ENCODE data around the gene KIT.

Gene KIT

DNA sequence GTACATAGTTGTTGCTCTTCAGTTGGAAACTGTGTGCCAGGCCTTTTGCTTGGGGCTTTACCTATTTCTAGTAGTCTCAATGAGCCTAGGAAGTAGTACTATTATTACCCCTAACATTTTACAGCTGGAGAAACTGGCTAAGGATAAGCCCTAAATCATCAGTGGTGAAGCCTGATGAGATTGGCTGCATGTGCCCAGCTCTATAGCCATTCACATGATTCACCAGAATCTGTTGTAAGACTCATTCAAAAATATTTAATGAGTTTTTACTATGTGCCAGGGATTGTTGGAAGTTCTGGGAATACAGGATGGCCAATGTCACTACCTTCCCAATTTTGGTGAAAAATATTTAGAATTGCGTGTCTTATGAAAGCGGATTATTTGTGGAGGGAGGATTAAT, 2.8 kb downstream of the KIT start:
- no peak for DNase-seq (ENCODE audit: low read depth)

DNA sequence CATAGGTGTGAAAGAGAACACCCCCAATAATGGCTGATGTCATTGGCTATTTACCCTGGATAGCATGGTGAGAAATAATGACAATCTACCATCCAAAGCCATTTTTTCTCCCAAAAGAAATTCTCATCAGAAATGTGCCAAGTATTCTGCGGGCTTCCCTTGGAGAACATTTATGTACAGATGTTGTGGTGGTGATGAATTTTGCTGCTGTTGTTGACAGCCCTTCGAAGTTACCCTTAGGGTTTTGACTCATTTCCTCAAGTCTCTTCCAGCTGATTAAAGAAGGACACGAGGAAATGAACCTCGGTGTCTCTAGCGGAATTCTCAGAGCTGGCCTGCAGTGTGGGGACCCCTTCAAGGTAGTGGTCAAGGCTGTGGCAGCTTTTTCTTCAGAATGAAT, 3.4 kb downstream of the KIT start:
- DNase-seq (ENCODE audit: low read depth), result no peak

DNA sequence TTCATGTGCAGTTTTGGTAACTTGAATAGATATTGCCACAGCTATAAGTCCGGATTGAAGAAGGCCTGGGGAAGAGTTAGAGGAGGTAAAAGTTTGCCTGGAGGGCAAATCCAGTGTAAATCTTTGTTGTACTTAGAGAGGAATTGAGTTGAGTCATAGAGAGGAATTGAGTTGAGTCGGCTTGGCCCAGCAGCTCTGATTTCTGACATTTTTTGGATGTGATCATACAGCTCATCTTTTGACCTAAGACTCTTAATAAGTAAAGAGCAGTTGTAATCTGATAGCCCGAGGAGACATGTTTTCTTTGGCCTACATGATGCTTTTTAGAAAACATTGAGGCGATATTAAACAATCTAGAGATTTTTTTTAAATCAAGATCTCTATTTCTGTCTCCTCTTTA, 3.9 kb downstream of the KIT start:
- no peak for DNase-seq (ENCODE audit: low read depth)

DNA sequence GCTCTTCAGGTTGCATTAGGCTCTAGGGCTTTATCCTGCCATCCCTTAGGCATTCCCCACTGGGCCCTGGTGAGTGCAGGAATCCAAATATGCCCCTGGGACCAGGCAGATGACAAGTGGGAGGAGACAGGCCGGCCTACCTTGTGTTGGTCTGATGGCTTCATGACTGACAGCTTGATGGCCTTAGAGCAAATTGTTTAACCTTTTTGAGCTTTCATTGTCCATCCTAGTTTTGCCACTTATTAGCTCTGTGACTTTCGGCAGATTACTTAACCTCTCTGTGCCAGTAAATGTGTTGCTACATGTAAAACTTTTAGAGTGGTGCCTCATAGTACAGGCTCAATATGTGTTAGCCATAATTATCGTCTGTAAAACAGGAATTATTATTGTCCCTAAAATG, 4.4 kb downstream of the KIT start:
- no peak for DNase-seq (ENCODE audit: low read depth)

DNA sequence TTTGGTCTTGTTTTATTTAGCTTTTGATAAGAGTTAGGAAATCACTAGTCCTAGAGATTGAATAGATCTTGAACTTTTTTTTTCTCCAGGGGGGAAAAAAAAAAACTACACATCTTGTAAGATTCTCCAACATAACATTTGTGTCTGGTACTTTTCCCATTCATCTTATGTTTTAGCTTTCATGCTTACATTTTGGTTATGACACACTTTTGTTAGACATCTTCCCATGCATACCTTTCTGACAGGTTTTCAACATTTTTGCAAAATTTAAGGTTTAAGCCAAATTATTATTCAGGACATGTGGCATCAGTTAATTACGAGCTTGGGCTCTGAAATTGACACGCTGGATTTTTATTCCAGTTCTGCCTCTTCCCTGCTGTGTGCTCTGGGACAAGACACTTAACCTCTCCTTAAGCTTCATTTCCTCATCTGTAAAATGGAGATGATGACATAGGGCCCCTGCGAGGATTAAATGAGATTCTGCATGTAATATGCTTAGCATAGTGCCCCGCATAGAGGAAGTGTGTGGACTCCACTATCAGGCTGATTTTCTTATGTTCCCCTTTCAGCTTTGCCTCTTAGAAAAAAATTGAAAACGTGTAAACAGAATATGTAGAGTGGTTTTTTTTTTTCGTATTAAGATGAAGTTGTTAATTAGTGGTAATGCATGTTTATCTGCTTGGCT, 5.3 kb downstream of the KIT start:
- DNase-seq (ENCODE audit: low read depth), result no peak

DNA sequence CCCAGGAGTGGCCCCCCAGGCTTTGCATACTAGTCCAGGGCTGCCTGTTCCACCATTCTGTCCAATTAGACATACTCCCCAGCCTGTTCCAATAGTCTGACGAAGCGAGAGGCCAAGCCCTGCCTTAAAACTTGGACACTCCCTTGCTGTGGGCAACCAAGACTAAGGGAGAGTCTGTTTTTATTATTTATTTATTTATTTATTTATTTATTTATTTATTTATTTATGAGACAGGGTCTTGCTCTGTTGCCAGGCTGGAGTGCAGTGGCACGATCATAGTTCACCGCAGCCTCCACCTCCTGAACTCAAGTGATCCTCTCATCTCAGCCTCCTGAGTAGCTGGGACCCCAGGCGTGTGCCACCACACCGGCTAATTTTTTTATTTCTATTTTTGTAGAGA, 6.6 kb downstream of the KIT start:
- DNase-seq (ENCODE audit: low read depth), result no peak

DNA sequence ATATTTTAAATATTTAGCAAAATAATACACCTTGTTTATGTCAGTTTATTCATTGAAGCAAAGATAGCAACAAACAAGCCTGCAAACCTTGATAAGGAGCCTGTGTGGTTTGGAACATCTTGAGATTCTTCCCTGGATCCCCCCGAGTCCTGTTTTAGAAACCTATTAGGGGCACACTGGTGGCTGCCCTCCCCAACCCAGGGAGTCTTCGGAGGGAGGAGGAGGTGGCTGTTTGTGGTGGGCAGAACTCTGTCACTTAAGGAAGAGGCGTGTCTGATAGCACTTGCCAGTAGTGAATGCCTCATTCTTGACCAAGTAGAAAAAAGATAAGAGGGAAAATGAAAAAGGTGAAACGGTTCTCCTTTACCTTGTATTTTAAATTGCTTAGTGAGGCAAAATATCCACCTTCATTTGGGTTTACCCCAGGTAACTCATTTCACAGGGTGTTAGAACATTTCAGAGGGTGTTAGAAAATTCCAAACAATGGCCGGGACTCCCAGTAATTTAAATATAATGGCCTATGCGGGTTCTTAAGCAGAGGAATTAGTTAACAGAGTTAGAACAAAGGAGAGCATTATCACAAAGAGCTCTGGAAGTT, 10.4 kb downstream of the KIT start:
- DNase-seq (ENCODE audit: low read depth), result no peak

DNA sequence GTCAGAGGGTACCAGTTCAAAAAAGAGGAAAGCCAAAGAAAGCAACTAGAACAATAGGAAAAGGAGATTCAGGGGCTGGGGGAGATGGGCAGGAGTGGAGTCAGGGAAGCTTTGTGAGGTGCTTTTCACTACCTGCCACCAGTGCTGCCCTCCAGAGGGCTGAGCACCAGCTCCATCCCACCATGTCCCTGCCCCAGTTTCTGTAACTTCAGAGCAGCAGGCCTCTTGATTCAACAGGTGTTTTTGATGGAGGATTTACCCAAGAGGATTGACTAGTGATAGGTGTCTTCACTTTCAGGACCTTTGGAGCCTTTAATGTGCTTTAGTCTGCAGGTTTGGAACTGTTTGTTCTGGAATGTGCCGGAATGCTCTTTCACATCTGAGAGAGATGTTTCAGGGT, 12.1 kb downstream of the KIT start:
- DNase-seq (ENCODE audit: low read depth), result no peak

DNA sequence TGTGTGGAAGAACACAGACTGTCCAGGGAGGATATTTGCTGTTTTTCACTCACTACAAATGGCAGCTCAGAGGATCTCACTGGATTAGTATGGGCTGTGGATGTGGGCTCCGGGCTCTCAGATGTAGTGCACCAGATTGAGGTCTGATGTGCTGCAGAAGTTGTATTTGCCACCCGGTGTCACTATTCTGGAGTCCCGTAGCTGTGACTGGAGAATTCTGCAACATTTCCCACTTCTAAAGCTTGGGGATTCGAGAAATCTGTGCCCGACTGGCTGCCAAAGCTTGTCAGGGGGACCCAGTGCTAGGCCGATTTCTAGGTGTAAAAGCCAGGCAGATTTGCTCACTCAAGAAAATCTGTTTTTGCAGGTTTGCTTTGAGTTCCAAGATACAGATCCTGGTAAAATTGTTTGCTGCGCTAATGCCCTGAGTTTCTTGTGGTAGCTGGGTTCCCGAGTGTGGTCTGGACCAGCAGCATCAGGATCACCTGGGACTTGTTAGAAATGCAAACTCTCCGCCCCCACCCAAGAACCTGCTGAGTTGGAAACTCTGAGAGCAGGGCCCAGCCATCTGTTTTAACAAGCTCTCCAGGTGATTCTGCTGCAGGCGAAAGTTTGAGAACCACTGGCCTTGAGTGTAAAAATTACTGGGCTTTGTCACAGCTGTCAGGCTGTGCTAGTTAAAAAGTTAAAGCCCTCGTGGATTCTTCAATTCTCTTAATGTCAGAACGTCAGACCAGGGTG, 18.1 kb downstream of the KIT start:
- no peak for DNase-seq (ENCODE audit: low read depth)

DNA sequence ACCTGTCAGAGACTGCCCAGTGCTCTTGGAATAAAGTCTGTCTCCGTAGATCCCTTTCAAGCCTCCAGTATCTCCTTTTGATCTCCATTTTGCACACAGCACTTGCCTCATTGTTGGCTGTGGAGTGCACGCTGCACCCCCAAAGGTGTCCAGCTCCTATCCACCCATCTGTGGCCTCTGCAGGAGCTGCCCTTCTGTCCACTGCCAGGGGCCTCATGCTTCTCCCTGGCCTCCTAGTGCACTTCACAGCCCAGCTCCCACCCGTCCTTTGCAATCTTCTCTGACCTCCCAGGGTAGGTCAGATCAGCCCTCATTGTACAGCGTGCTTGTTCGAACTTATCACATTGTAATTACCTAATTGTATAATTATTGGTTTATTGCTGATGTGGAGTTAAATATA, 18.9 kb downstream of the KIT start:
- no peak for DNase-seq (ENCODE audit: low read depth)

DNA sequence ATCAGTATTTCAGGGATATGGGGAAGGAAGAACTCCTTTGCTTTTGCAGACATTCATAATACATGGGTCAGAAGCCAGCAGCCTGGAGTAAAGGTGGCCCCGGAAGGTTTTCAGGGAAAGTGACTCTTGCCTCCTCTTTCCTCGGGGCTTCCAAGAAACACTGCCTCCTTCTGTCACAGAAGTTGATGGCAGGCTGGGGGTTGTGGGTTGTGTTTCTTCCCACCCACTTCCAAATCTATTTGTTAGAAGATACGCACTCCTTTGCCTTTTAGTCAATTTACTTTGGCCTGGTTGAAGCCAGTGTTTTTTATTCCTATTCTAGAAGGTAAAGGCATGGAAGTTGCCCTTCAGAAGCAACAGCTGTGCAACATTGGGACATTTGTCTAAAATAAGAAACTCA, 19.7 kb downstream of the KIT start:
- DNase-seq (ENCODE audit: low read depth), result no peak

DNA sequence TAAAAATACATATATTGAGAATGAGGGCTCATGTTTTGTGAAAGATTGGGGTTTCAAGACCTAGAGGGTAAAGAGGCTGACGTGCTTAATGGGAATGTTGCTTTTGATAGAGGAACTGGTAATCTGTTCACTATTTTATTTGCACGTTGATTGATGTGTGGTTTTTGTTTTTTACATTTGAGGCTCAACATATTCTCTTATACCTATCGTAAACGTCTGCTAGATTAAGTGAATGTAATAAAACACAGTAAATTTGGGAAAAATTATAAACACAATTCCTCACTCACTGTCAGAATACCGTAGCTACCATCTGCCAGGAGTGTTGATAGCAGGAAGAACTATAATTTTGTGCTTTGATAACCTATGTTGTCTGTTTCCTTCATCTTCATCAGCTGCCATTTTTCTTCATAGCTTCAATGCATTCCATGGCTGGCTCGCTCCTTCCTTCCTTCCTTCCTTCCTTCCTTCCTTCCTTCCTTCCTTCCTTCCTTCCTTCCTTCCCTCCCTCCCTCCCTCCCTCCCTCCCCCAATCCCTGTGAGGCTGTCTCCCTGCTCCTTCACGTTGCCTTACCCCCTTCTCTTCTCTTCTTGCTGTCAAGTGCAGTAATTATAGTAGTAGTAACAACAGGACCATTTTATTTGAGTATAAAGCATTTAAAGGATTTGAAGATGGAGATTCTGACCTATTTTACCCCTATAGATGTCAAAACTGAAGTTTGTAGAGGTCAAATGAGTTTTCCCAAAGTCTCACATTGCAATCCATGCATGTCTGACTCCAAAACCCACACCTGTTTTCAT, 20.3 kb downstream of the KIT start:
- no peak for DNase-seq (ENCODE audit: low read depth)

DNA sequence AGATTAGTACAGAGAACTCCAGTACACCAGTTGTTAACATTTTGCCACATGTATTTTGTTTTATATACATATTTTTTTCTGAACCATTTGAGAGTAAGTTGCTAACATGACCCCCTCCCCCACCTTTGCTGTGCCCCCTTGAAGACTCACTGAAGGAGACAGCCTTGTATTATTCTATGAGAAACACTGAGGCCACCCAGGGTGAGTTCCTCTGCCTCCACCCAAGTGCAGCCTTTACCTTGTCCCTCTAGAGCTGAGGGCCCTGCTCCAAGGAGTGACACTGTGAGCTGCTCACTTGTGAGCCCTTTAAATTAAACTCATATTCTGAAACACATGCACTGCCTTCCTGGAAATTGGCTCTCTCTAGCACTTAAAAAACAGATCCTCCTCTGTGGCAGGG, 21.1 kb downstream of the KIT start:
- no peak for DNase-seq (ENCODE audit: low read depth)

DNA sequence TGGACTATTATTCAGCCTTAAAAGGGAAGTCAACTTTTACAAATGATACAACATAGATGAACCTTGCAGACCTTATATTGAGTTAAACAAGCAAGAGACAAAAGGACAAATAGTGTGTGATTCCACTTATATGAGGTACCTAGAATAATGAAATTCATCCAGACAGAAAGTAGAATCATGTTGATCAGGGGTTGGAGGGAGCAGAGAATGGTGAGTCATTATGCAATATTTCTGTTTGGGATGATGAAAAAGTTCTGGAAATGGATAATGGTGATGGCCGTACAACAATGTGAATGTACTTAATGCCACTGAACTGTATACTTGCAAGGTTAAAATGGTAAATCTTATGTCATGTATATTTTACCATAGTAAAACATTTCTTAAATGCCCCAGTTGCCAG, 22.1 kb downstream of the KIT start:
- DNase-seq (ENCODE audit: low read depth), result no peak

DNA sequence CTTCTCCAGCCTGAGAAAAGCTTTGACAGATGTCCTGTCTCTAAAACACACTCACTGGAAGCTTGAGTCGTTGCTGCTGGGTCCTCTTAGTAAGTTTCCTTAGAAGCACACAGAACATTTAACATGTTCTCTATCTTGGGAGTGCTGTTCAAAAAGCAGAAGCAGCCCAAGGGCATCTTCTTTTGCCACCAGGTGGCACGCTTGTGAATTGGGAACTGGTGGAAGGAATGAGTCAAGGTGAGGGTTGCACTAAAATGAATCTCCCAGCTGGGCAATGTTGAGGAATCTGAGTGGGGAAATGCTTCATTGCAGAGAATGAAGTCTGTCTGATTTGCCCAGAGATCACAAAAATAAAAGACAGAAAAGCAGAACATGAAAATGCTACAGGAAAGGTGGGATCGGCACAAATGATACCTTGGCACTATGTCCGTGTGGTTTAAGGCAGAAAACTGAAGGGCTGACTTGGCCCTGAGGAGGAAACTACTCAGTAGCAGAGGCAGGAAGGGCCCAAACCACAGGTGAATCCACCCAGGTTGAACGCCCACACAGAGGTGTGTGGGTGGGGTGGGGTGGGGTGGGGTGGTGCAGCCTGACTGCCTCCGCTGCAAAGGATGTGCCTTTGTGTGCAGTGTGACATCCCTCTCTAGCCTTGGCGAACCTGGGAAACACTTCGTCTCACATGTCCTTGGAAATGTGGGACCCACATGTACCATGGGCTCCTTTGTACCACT, 26.0 kb downstream of the KIT start:
- DNase-seq (ENCODE audit: low read depth), result peak; percentile 29

DNA sequence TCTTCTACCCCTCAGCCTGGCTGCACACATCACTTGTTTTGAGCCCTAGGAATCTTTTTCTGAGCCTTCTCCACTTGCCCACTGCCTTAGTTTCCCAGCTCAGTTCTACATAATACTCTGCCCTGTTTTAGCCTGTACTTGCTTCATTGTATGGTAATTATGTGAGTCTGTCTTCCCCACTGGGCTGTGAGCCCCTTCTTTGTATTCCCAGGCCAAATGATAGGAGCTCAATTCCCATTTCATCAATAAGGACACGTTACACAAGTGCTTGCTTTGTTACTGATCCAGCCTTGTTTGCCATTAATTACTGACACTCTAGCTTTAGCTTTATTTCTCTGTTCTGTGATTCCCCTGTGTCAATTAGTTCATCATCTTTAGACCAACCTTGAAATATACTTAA, 28.1 kb downstream of the KIT start:
- no peak for DNase-seq (ENCODE audit: low read depth)

DNA sequence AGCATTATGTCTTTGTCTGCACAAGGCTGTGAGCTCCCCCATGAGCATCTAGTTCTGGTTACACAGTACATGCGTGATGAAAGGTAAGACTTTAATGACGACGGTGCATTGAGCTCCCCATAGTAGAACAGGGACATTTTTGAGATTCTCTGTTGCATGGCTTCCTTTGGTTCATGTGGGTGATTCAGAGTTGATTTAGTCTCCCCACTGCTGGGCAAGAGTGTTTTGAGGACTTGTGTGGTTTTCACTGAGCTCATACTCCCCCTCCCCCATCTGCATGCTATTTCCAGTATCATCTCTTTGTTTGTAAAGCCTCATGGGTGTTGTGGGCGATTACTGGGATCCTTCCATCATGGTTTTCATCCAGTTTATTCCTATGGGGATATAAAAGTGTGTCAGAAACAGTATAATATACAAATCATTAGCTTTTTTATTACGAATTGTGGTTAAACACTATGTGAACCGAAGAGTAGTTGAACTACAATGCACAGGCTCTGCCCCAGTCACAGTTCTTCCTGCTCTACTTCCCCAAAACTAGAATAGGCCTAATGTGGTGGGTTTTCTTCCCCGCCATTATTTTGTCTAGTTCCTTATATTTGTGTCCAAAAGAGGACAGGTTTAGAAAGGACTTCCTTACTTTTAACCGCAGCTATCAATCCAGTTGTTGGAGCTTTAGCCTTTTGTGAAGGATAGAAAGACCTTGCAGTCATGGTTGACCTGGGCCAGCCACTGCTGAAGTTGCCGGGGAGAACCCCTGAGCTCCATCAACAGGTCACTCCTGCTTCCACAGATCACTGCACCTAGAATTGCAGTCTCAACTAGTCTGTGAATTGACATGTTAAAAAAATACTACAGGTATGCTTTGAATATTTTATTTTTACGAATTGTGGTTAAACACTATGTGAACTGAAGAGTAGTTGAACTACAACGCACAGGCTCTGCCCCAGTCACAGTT, 30.4 kb downstream of the KIT start:
- DNase-seq (ENCODE audit: low read depth), result no peak

DNA sequence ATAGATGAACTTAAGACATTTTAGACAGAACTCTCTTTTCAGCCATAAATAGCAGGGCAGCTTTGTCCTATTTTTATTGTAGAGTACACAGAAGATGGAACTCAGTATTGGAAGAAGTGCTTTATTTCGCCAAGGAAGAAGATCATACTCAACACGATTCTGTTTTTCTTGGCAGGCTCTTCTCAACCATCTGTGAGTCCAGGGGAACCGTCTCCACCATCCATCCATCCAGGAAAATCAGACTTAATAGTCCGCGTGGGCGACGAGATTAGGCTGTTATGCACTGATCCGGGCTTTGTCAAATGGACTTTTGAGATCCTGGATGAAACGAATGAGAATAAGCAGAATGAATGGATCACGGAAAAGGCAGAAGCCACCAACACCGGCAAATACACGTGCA, 37.6 kb downstream of the KIT start:
- no peak for DNase-seq (ENCODE audit: low read depth)

DNA sequence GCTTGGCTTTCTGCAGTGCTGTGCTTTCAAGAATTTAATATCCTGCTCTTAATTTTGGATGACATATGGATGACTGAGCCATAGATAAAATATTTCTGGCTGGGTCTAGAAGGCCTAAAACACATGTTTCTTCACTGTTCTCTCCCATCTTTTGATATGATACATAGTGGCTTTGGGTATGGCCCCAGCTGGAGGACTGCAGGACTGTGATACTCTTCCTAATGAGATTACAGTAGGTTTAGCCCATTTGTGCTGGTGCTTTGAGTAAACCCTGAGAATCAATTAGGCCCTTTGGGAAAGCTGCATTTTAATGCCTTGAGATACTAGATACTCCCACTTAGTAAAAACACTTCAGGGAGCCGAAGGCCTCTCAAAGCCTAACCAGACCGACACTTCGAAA, 38.0 kb downstream of the KIT start:
- no peak for DNase-seq (ENCODE audit: low read depth)

DNA sequence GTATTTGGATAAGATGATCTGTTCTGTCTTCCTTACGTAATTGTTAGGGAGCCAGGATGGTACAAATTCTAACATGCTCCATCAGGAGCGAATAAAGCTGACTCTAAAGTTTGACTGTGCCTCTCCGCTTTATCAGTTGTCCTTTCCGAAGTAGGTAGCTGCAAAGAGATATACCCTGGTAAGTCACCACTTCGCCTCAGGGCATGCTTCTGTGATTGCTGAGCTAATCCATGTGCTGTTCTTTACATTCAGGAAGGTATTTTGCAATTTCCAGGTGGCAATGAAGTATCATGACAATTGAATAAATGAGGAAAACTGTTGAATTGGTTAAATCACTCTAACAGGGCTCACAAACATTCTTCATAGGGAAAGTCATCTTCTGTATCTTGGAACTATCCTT, 38.9 kb downstream of the KIT start:
- DNase-seq (ENCODE audit: low read depth), result no peak

DNA sequence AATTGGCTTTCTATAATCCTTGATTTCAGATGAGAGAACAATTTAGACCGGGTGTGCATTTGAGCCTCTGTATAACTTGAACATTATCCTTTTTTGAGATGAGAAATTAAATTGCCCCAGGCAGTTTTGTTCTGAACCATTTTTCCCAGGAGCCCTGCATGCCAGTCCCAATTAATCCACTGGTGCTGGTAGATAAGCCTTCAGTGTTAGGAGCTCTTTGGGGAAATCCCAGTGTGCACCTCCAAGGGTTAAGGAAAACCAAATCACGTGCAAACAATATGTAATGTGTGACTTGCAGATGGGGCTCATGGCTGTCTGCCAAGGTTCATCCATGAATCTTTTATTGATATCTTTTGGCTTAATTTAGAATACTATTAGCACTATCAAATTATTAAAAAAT, 43.2 kb downstream of the KIT start:
- no peak for DNase-seq (ENCODE audit: low read depth)

Data from activated T-cell treated with anti-CD3 and anti-CD28 coated beads for 24 hours (primary cell).